ENCODE data around the gene SORCS2.

- TF ChIP-seq, protein P1, sequence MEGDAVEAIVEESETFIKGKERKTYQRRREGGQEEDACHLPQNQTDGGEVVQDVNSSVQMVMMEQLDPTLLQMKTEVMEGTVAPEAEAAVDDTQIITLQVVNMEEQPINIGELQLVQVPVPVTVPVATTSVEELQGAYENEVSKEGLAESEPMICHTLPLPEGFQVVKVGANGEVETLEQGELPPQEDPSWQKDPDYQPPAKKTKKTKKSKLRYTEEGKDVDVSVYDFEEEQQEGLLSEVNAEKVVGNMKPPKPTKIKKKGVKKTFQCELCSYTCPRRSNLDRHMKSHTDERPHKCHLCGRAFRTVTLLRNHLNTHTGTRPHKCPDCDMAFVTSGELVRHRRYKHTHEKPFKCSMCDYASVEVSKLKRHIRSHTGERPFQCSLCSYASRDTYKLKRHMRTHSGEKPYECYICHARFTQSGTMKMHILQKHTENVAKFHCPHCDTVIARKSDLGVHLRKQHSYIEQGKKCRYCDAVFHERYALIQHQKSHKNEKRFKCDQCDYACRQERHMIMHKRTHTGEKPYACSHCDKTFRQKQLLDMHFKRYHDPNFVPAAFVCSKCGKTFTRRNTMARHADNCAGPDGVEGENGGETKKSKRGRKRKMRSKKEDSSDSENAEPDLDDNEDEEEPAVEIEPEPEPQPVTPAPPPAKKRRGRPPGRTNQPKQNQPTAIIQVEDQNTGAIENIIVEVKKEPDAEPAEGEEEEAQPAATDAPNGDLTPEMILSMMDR (IDR thresholded peaks at IDR 0.05; ENCODE audit: low read depth, low read length) = no peak
- no peak for TF ChIP-seq POLR2A (IDR thresholded peaks at IDR 0.05; ENCODE audit: extremely low read depth, insufficient read length)
- no peak for TF ChIP-seq MAX (IDR thresholded peaks at IDR 0.05; ENCODE audit: low read depth, low read length)
These were observed 331.2 kb downstream of the SORCS2 start for GRCh38 chr4:7523526-7523925.
